Neural cell (in vitro differentiated cells): ENCODE results near the gene RAI14. TPM values are rescaled to one million over a fixed set of nuclear protein-coding genes. Genes with fewer than 3 reads are reported as not detected.

Source experiments
- polyA plus RNA-seq: library from polyadenylated mRNA; depleted of rRNA; stranded (reverse); fragments of >200 nt; gene quantifications from 2 replicates; pipeline ENCODE4 v1.2.3, GENCODE V29; 2014

The RAI14 gene
- polyA plus RNA-seq, 1 donor from 2014 or later = 7.8 TPM

Other genes starting within 250 kb of the RAI14 start
- 5.1 and 8.3 TPM in 2 replicates for gene TTC23L, start 182.8 kb downstream of the RAI14 start, polyA plus RNA-seq